ENCODE measurements around the gene RAB6D. TPM values are rescaled to one million over a fixed set of nuclear protein-coding genes. Genes with fewer than 3 reads are reported as not detected.
"Not testable (repeated sequence)": the region's sequence is repeated elsewhere in the genome, so short reads cannot be mapped to it uniquely, and the experiment has no call there.

RAB6D gene
- polyA plus RNA-seq (2012; ENCODE audit: missing spikeins): not detected

GRCh38 chr2:131363703-131364186 lies at the start of gene RAB6D:
Gene RAB6D (minus strand): TSS chr2:131364168. CDS start chr2:131363720, 448 bp downstream.
- FAIRE-seq; DNase-seq (ENCODE audit: insufficient read length): not testable (repeated sequence)

GRCh38 chr2:131413148-131413747 lies 49.3 kb upstream of the RAB6D start:
- TF ChIP-seq POLR2AphosphoS5 (IDR thresholded peaks at IDR 0.05; ENCODE audit: low read depth, low read length): no peak
- no peak for TF ChIP-seq POLR2A (IDR thresholded peaks at IDR 0.05; ENCODE audit: low read depth, low read length)
- TF ChIP-seq TAF1 (IDR thresholded peaks at IDR 0.05; ENCODE audit: borderline replicate concordance, low read depth, low read length): no peak
- FAIRE-seq: peak; percentile 81
- DNase-seq (ENCODE audit: insufficient read length): no peak

DNA sequence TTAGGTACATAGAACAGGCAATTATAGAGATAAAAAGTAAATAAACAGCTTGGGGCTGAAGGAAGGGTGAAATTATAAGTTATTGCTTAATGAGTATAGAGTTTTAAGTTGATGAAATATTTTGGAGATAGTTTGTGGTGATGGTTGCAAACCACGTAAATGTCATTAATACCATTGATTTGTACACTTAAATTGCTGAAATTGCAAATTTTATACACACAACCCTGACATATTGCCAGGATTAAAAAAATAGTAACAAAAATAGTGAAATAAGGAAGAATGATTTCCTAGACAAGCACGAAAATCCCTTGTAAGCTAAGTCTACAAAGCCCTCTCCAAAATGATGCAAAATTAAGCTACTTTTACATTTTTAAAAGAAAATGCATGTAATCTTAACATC lies 46.2 kb upstream of the RAB6D start:
- no peak for TF ChIP-seq TAF1 (IDR thresholded peaks at IDR 0.05; ENCODE audit: borderline replicate concordance, low read depth, low read length)
- TF ChIP-seq POLR2AphosphoS5 (IDR thresholded peaks at IDR 0.05; ENCODE audit: low read depth, low read length): no peak
- TF ChIP-seq POLR2A (IDR thresholded peaks at IDR 0.05; ENCODE audit: low read depth, low read length): no peak
- DNase-seq (ENCODE audit: insufficient read length) (no peak), FAIRE-seq (no peak)

GRCh38 chr2:131408778-131409177 lies 44.8 kb upstream of the RAB6D start:
- DNase-seq (ENCODE audit: insufficient read length) (no peak), FAIRE-seq (no peak)
- no peak for TF ChIP-seq TAF1 (IDR thresholded peaks at IDR 0.05; ENCODE audit: borderline replicate concordance, low read depth, low read length)
- no peak for TF ChIP-seq POLR2A (IDR thresholded peaks at IDR 0.05; ENCODE audit: low read depth, low read length)
- no peak for TF ChIP-seq POLR2AphosphoS5 (IDR thresholded peaks at IDR 0.05; ENCODE audit: low read depth, low read length)

GRCh38 chr2:131408207-131408606 lies 44.2 kb upstream of the RAB6D start:
- no peak for FAIRE-seq
- TF ChIP-seq POLR2A (IDR thresholded peaks at IDR 0.05; ENCODE audit: low read depth, low read length): no peak
- TF ChIP-seq POLR2AphosphoS5 (IDR thresholded peaks at IDR 0.05; ENCODE audit: low read depth, low read length): no peak
- TF ChIP-seq TAF1 (IDR thresholded peaks at IDR 0.05; ENCODE audit: borderline replicate concordance, low read depth, low read length): no peak
- DNase-seq (ENCODE audit: insufficient read length): no peak

DNA sequence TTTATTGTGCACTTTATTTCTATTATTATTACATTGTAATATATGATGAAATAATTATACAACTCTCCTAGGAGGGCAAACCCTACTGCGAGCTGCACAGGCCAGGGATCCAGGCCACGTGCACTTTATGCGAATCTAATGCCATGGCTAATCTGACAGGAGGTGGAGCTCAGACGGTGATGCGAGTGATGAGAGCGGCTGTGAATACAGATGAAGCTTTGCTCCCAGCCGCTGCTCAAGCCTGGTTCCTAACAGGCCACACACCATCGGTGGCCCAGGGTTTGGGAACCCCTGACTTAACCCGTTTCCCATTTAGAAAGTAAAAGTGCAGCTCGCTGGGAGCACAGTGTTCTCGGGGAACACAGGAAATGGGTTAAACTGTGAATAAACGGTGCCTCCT lies 40.8 kb upstream of the RAB6D start:
- TF ChIP-seq TAF1 (IDR thresholded peaks at IDR 0.05; ENCODE audit: borderline replicate concordance, low read depth, low read length): no peak
- no peak for TF ChIP-seq POLR2A (IDR thresholded peaks at IDR 0.05; ENCODE audit: low read depth, low read length)
- TF ChIP-seq POLR2AphosphoS5 (IDR thresholded peaks at IDR 0.05; ENCODE audit: low read depth, low read length): no peak
- FAIRE-seq: no peak

GRCh38 chr2:131402320-131403039 lies 38.5 kb upstream of the RAB6D start:
- FAIRE-seq (no peak), DNase-seq (ENCODE audit: insufficient read length) (no peak)
- TF ChIP-seq POLR2AphosphoS5 (IDR thresholded peaks at IDR 0.05; ENCODE audit: low read depth, low read length) (no peak), TAF1 (IDR thresholded peaks at IDR 0.05; ENCODE audit: borderline replicate concordance, low read depth, low read length) (no peak), POLR2A (IDR thresholded peaks at IDR 0.05; ENCODE audit: low read depth, low read length) (no peak)

More for the DNA sequence above, 40.8 kb upstream of the RAB6D start:
- DNase-seq (ENCODE audit: insufficient read length): no peak

DNA sequence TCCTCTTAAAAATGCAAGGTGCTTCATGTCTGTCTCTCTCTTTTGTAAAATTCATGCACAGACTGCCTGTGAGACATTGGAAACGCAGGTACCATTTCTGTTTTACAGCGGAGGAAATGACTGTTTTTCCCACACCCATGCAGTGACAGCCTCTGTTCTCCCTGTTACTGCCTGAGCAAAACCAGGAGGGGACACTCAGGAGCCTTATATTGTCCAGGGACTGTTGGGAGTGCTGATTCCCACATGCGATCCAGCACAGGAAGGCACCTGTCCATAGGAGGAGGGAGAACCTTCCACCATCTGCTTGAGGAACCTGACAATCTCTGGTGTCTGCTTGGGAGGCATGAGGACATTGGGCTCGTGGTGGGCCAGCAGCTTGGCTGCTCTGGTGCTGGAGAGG lies 36.9 kb upstream of the RAB6D start:
- FAIRE-seq (no peak), DNase-seq (ENCODE audit: insufficient read length) (no peak)
- TF ChIP-seq TAF1 (IDR thresholded peaks at IDR 0.05; ENCODE audit: borderline replicate concordance, low read depth, low read length): no peak
- TF ChIP-seq POLR2AphosphoS5 (IDR thresholded peaks at IDR 0.05; ENCODE audit: low read depth, low read length): no peak
- no peak for TF ChIP-seq POLR2A (IDR thresholded peaks at IDR 0.05; ENCODE audit: low read depth, low read length)

- DNase-seq (ENCODE audit: insufficient read length); FAIRE-seq: not testable (repeated sequence)
Observed at GRCh38 chr2:131400441-131400840, 36.5 kb upstream of the RAB6D start.

- not testable (repeated sequence) for DNase-seq (ENCODE audit: insufficient read length); FAIRE-seq
Observed at GRCh38 chr2:131396209-131396608, 32.2 kb upstream of the RAB6D start.

- not testable (repeated sequence) for FAIRE-seq; DNase-seq (ENCODE audit: insufficient read length)
Observed at GRCh38 chr2:131395024-131395645, 31.2 kb upstream of the RAB6D start.

DNA sequence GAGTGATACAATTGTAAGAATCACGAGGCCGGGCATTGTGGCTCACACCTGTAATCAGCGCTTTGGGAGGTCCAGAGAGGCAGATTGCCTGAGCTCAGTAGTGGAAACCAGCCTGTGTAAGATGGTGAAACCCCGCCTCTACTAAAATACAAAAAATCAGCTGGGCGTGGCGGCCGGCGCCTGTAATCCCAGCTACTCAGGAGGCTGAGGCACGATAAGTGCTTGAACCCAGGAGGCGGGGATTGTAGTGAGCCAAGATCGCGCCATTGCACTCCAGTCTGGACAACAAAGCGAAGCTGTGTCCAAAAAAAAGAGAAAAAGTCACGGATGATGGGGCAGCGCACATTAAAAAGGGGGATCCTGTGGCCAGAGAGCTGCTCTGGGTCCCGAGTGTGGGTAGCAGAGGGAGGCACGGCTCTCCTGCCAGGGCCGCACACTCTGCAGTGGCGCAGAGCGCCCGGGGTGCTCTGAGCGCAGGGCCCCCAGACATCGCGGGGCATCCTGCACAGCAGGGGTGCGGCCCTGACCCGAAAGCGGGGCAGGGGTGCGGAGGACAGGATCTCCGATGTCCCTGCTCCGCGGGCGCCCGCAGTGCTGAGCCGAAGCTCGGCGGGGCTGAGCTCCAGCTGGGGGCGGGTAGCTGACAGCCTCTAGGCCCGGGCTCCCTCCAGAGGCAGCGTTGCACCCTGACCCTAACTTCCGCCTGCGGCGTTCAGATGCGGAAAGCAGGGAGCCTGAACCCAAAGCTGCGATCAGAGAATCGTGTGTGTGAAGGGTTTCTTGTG lies 30.4 kb upstream of the RAB6D start:
- no peak for TF ChIP-seq TAF1 (IDR thresholded peaks at IDR 0.05; ENCODE audit: borderline replicate concordance, low read depth, low read length)
- TF ChIP-seq POLR2AphosphoS5 (IDR thresholded peaks at IDR 0.05; ENCODE audit: low read depth, low read length): no peak
- TF ChIP-seq POLR2A (IDR thresholded peaks at IDR 0.05; ENCODE audit: low read depth, low read length): no peak
- no peak for FAIRE-seq

GRCh38 chr2:131391953-131392352 lies 28.0 kb upstream of the RAB6D start:
- FAIRE-seq; DNase-seq (ENCODE audit: insufficient read length): not testable (repeated sequence)

More for the DNA sequence above, 30.4 kb upstream of the RAB6D start:
- no peak for DNase-seq (ENCODE audit: insufficient read length)

DNA sequence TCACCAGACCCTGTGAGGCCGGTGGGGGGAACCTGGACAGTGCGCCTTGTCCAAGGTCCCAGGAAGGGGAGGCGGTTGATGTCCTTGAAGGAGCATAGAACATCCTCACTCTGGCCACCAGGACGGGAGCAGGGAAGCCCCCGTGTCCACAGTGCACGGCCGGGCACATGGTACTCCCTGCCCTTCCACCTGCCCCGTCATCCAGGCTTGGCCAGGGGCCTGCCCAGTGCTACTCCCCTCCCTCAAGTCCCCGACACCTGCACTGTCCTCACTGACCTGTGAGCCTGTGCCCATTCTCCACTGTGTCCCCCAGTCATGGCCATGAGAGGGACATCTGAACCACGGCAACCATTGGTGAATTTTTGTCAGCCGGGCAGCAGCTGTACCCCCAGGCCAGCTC lies 27.5 kb upstream of the RAB6D start:
- not testable (repeated sequence) for DNase-seq (ENCODE audit: insufficient read length); FAIRE-seq

DNA sequence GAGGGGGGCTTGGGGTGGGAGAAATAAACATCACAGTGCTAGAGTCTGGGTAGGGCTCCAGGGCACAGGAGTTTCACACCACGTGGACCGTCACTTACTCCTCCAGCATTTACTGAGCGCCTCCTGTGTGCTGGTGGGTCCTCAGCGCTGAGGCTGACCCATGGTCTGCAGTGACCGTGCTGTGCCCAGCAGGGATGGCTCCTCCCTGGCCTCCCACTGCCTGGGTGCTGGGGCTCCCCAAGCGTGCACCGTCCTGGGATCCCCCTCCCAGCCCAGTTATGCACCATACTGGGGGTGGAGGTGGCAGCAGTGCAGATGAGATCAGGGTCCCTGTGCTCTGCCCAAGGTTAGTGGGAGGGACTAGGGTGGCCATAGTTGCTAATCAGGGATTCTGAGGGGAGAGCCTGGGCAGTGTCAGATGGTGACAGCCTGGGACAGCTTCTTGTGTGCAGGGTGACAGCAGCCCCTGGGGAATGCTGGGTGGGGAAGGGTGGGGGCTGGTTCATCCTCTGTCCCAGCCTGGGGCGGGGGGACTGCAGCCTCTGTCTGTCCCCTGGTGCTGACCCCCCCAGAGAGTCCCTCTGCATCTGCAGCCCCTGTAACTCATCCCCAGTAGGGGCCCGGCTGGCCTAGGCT lies 26.6 kb upstream of the RAB6D start:
- not testable (repeated sequence) for FAIRE-seq; DNase-seq (ENCODE audit: insufficient read length)

Measured in GM12892 (cell line).